ENCODE measurements around the gene RNF148.

DNA sequence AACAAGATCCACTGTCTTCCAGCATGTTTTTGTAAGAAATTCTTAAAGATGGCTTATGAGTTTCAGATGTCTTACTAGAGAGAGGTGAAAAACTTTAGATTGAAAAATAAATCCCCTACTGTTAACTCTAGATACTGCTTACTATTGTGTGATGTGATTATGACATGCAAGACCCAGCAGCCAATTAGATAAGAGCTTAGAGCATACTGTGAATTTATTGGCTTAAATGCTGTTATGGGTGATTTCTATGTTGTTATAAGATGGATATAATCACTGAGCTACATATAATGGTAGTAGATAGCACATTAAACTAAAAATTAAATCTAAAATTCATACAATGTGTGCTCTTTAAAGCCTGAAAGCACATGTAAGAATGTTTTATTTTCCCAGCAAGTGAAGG lies 3.7 kb downstream of the RNF148 start, which contains the start of gene RNF133:
- TF ChIP-seq, protein P1, sequence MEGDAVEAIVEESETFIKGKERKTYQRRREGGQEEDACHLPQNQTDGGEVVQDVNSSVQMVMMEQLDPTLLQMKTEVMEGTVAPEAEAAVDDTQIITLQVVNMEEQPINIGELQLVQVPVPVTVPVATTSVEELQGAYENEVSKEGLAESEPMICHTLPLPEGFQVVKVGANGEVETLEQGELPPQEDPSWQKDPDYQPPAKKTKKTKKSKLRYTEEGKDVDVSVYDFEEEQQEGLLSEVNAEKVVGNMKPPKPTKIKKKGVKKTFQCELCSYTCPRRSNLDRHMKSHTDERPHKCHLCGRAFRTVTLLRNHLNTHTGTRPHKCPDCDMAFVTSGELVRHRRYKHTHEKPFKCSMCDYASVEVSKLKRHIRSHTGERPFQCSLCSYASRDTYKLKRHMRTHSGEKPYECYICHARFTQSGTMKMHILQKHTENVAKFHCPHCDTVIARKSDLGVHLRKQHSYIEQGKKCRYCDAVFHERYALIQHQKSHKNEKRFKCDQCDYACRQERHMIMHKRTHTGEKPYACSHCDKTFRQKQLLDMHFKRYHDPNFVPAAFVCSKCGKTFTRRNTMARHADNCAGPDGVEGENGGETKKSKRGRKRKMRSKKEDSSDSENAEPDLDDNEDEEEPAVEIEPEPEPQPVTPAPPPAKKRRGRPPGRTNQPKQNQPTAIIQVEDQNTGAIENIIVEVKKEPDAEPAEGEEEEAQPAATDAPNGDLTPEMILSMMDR (IDR thresholded peaks at IDR 0.05; ENCODE audit: low read length) = no peak
- TF ChIP-seq EZH2 (IDR thresholded peaks at IDR 0.05; ENCODE audit: borderline replicate concordance, low read length) = no peak
